HEK293 (cell line): Measurements from ENCODE around the gene AQR.

Source experiments
- CTCF ChIA-PET: fragments of 350-600 bp; formaldehyde crosslinking; extraction: SDS; loops from one replicate; lab custom pipeline; 2021; ENCODE audit warnings: antibody characterized with exemption; lab: Yijun Ruan, JAX
- POLR2A ChIA-PET: fragments of 300-600 bp; formaldehyde crosslinking; extraction: SDS; loops from one replicate; lab custom pipeline; 2020; ENCODE audit warnings: antibody characterized with exemption, inconsistent platforms; lab: Yijun Ruan, JAX
- H3K27ac ChIP-seq: fragments of 200-500 bp; sonication (Bioruptor generic); 2 replicates; pipeline ENCODE4 v1.5.1; 2014; ENCODE audit warnings: low read depth, low read length, control low read depth, inconsistent platforms; ENCODE audit errors: extremely low read depth
- H3K36me3 ChIP-seq, 2 experiments: fragments of 200-500 bp in 1 of 2; sonication (Bioruptor generic) in 1 of 2; 1 replicate in 1 of 2; 2 replicates in 1 of 2; pipeline ENCODE4 v1.5.1; 2014 to 2017; ENCODE audit warnings: inconsistent platforms in 2 of 2, low read length in 2 of 2; ENCODE audit not compliant: control insufficient read depth in 2 of 2, insufficient read depth in 1 of 2
- H3K4me1 ChIP-seq: fragments of 200-500 bp; sonication (Bioruptor generic); 2 replicates; pipeline ENCODE4 v1.5.1; 2014; ENCODE audit warnings: mild to moderate bottlenecking, low read length, inconsistent platforms; ENCODE audit not compliant: control insufficient read depth, insufficient read depth
- H3K4me3 ChIP-seq: 2 replicates; pipeline ENCODE4 v1.5.1; 2011; ENCODE audit warnings: low read depth, mild to moderate bottlenecking, control low read depth, low read length, moderate library complexity
- H3K9me3 ChIP-seq: fragments of 200-500 bp; sonication (Bioruptor generic); 2 replicates; pipeline ENCODE4 v1.5.1; 2014; ENCODE audit warnings: low read depth, low read length, inconsistent platforms; ENCODE audit not compliant: control insufficient read depth, insufficient read depth
- KLF16 ChIP-seq: fragments of 450-650 bp; formaldehyde crosslinking; IDR thresholded peaks from 2 replicates; pipeline ENCODE4 v1.5.1; 2017; ENCODE audit warnings: missing biosample characterization, missing genetic modification characterization
- MZF1 ChIP-seq: fragments of 450-650 bp; formaldehyde crosslinking; IDR thresholded peaks from 2 replicates; pipeline ENCODE4 v1.5.1; 2017; ENCODE audit warnings: missing biosample characterization, missing genetic modification characterization, borderline replicate concordance
- TRIM28 ChIP-seq: IDR thresholded peaks from 2 replicates; pipeline ENCODE4 v1.6.1; 2011; ENCODE audit warnings: low read length, control low read depth, borderline replicate concordance
- ZBTB1 ChIP-seq: fragments of 450-650 bp; formaldehyde crosslinking; IDR thresholded peaks from 2 replicates; pipeline ENCODE4 v1.5.1; 2016; ENCODE audit warnings: missing biosample characterization, missing genetic modification characterization
- ZBTB20 ChIP-seq: fragments of 450-650 bp; formaldehyde crosslinking; IDR thresholded peaks from 2 replicates; pipeline ENCODE4 v1.5.1; 2016; ENCODE audit warnings: missing biosample characterization, missing genetic modification characterization
- ZNF19 ChIP-seq: fragments of 450-650 bp; formaldehyde crosslinking; IDR thresholded peaks from 2 replicates; pipeline ENCODE4; 2016; ENCODE audit warnings: missing biosample characterization, missing genetic modification characterization, low read depth
- ZNF404 ChIP-seq: fragments of 450-650 bp; formaldehyde crosslinking; IDR thresholded peaks from 2 replicates; pipeline ENCODE4 v1.5.1; 2017; ENCODE audit warnings: missing biosample characterization, missing genetic modification characterization
- ZNF660 ChIP-seq: fragments of 450-650 bp; IDR thresholded peaks from 2 replicates; pipeline ENCODE4 v1.5.1; 2018; ENCODE audit warnings: missing biosample characterization, mild to moderate bottlenecking, missing genetic modification characterization
- ZNF776 ChIP-seq: fragments of 450-650 bp; formaldehyde crosslinking; IDR thresholded peaks from 2 replicates; pipeline ENCODE4 v1.5.0; 2017; ENCODE audit warnings: missing biosample characterization, missing genetic modification characterization, borderline replicate concordance
- TF ChIP-seq, protein P1 (sequence below): fragments of 450-650 bp; formaldehyde crosslinking; IDR thresholded peaks from 2 replicates; pipeline ENCODE4 v1.5.1; 2016; ENCODE audit warnings: missing biosample characterization, missing genetic modification characterization
- TF ChIP-seq, protein P2 (sequence below): fragments of 450-650 bp; IDR thresholded peaks from 2 replicates; pipeline ENCODE4 v1.5.1; 2018; ENCODE audit warnings: missing biosample characterization, missing genetic modification characterization
- TF ChIP-seq, protein P3 (sequence below): fragments of 450-650 bp; formaldehyde crosslinking; IDR thresholded peaks from 2 replicates; pipeline ENCODE4 v1.5.1; 2016; ENCODE audit warnings: missing biosample characterization, missing genetic modification characterization

AQR gene

DNA sequence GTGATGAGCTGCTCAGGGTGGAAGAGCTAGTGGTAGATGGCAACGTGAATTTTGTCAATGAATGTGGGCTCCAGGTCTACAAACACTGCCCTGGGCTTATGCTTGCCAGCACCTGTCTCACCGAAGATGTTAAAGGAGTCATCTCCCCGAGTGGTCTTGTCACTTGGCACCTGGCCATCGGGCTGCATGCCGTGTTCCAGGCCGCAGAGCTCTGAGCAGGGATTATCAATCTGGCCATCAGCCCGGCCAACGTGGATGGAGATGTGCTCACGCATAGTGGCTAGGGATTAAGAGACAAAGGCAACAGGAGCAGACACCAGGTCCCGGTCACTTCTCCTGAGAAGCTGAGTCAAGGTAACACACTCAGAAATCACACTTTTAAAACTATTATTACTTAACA, 119.4 kb downstream of the AQR start:
- no peak overlapping the region for H3K27ac ChIP-seq
- POLR2A ChIA-PET: interaction anchor here (0.5 kb wide), 1 partner anchor 24 kb away, joined by 4 read pairs; no protein-coding TSS in a partner anchor
- TF ChIP-seq MZF1 (tag by site-specific recombination): no peak
- TF ChIP-seq ZBTB20 (tag by site-specific recombination): no peak
- TF ChIP-seq, protein P1, sequence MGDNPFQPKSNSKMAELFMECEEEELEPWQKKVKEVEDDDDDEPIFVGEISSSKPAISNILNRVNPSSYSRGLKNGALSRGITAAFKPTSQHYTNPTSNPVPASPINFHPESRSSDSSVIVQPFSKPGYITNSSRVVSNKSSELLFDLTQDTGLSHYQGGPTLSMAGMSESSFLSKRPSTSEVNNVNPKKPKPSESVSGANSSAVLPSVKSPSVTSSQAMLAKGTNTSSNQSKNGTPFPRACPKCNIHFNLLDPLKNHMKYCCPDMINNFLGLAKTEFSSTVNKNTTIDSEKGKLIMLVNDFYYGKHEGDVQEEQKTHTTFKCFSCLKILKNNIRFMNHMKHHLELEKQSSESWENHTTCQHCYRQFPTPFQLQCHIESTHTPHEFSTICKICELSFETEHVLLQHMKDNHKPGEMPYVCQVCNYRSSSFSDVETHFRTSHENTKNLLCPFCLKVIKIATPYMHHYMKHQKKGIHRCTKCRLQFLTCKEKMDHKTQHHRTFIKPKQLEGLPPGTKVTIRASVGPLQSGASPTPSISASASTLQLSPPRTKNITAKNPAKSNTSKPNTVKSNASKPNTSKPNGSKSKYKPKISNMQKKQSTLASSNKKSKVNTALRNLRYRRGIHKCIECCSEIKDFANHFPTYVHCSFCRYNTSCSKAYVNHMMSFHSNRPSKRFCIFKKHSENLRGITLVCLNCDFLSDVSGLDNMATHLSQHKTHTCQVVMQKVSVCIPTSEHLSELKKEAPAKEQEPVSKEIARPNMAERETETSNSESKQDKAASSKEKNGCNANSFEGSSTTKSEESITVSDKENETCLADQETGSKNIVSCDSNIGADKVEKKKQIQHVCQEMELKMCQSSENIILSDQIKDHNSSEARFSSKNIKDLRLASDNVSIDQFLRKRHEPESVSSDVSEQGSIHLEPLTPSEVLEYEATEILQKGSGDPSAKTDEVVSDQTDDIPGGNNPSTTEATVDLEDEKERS (tag by site-specific recombination): no peak
- TF ChIP-seq ZNF19: no peak
- TF ChIP-seq, protein P2, sequence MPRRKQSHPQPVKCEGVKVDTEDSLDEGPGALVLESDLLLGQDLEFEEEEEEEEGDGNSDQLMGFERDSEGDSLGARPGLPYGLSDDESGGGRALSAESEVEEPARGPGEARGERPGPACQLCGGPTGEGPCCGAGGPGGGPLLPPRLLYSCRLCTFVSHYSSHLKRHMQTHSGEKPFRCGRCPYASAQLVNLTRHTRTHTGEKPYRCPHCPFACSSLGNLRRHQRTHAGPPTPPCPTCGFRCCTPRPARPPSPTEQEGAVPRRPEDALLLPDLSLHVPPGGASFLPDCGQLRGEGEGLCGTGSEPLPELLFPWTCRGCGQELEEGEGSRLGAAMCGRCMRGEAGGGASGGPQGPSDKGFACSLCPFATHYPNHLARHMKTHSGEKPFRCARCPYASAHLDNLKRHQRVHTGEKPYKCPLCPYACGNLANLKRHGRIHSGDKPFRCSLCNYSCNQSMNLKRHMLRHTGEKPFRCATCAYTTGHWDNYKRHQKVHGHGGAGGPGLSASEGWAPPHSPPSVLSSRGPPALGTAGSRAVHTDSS (tag by site-specific recombination): no peak
- CTCF ChIA-PET: no interaction called here
- no peaks in the 10 kb centered on the region for H3K4me1 ChIP-seq
- no peaks in the 10 kb centered on the region for H3K9me3 ChIP-seq
- H3K36me3 ChIP-seq: peaks cover 0 to 12% of the 10 kb centered on the region in 2 experiments; a peak in 1 of 3 replicates
- H3K4me3 ChIP-seq: no peak overlapping the region

DNA sequence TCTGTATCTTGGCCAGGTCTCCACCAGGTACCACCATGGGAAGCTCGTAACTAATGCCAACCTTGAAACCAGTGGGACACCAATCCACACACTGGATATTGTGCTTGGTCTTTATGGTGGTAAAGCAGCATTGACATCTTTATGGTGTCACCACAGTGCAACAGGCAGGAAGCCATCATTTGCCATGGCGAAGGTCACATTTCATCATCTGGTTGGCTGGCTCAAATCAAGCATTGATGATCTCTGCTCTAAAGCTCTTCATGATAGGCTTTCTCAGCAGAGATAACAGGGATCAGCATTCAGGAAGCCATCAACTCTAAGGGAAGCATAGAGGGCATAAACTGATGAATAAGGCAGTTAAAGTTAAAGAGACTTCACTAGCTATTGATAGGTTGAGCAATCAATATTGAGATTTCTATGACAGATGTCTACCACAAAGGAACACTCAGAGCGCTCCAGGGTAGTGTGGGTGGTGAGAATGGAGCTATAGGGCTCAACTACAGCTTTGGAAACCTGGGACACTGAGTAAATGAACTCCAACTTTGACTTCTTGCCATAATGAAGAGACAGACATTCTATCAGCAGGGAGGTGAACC, 120.1 kb downstream of the AQR start:
- no peak for TF ChIP-seq KLF16 (tag by site-specific recombination)
- TF ChIP-seq, protein P3, sequence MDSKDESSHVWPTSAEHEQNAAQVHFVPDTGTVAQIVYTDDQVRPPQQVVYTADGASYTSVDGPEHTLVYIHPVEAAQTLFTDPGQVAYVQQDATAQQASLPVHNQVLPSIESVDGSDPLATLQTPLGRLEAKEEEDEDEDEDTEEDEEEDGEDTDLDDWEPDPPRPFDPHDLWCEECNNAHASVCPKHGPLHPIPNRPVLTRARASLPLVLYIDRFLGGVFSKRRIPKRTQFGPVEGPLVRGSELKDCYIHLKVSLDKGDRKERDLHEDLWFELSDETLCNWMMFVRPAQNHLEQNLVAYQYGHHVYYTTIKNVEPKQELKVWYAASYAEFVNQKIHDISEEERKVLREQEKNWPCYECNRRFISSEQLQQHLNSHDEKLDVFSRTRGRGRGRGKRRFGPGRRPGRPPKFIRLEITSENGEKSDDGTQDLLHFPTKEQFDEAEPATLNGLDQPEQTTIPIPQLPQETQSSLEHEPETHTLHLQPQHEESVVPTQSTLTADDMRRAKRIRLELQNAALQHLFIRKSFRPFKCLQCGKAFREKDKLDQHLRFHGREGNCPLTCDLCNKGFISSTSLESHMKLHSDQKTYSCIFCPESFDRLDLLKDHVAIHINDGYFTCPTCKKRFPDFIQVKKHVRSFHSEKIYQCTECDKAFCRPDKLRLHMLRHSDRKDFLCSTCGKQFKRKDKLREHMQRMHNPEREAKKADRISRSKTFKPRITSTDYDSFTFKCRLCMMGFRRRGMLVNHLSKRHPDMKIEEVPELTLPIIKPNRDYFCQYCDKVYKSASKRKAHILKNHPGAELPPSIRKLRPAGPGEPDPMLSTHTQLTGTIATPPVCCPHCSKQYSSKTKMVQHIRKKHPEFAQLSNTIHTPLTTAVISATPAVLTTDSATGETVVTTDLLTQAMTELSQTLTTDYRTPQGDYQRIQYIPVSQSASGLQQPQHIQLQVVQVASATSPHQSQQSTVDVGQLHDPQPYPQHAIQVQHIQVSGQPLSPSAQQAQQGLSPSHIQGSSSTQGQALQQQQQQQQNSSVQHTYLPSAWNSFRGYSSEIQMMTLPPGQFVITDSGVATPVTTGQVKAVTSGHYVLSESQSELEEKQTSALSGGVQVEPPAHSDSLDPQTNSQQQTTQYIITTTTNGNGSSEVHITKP: no peak
- TF ChIP-seq ZNF660 (tag by site-specific recombination): peak; percentile 97
- no peak for TF ChIP-seq ZNF404
- Histone ChIP-seq H3K4me3 (no peak overlapping the region), H3K36me3 (peaks cover 0 to 9% of the 10 kb centered on the region in 2 experiments; a peak in 1 of 3 replicates), H3K9me3 (no peaks in the 10 kb centered on the region), H3K27ac (no peak overlapping the region), H3K4me1 (no peaks in the 10 kb centered on the region)
- ChIA-PET POLR2A (no interaction called here), CTCF (interaction anchor here (0.6 kb wide), 1 partner anchor 69 kb away, joined by 3 read pairs; no protein-coding TSS in a partner anchor)

DNA sequence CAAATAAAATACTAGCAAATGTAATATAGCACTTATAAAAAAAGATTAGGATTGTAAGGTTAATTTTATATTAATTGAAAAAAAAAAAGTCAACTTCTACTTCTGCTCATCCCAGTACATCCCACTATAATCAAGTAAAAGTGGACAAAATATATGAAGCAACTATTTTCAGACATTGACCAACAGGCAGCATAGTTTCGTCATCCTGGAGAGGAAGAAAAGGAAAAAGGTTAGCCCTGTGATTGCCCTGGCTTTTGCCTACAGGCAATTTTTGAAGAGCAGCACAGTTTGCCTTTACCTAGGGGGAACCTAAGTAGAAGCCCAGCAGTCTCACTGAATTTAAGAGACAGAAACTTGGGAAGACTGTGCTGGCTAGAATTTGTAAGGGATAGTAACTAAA, 121.9 kb downstream of the AQR start:
- Histone ChIP-seq H3K36me3 (peaks cover 0 to 9% of the 10 kb centered on the region in 2 experiments; a peak in 1 of 3 replicates), H3K27ac (no peak overlapping the region), H3K9me3 (no peaks in the 10 kb centered on the region), H3K4me3 (no peak overlapping the region), H3K4me1 (no peaks in the 10 kb centered on the region)
- ChIA-PET CTCF (no interaction called here), POLR2A (no interaction called here)
- TF ChIP-seq TRIM28: no peak
- no peak for TF ChIP-seq ZBTB1 (tag by site-specific recombination)
- TF ChIP-seq ZNF776: no peak
